ENCODE results near the gene ZNF746. TPM values are rescaled to one million over a fixed set of nuclear protein-coding genes. Genes with fewer than 3 reads are reported as not detected.

ZNF746 gene
- total and polyA plus RNA-seq, 10 of the 15 experiments (the other 5 are each of a cell fraction or from before 2014, with no cell fraction given): 1.2 to 19.0 (median 6.3) TPM

- TF ChIP-seq, protein P1, sequence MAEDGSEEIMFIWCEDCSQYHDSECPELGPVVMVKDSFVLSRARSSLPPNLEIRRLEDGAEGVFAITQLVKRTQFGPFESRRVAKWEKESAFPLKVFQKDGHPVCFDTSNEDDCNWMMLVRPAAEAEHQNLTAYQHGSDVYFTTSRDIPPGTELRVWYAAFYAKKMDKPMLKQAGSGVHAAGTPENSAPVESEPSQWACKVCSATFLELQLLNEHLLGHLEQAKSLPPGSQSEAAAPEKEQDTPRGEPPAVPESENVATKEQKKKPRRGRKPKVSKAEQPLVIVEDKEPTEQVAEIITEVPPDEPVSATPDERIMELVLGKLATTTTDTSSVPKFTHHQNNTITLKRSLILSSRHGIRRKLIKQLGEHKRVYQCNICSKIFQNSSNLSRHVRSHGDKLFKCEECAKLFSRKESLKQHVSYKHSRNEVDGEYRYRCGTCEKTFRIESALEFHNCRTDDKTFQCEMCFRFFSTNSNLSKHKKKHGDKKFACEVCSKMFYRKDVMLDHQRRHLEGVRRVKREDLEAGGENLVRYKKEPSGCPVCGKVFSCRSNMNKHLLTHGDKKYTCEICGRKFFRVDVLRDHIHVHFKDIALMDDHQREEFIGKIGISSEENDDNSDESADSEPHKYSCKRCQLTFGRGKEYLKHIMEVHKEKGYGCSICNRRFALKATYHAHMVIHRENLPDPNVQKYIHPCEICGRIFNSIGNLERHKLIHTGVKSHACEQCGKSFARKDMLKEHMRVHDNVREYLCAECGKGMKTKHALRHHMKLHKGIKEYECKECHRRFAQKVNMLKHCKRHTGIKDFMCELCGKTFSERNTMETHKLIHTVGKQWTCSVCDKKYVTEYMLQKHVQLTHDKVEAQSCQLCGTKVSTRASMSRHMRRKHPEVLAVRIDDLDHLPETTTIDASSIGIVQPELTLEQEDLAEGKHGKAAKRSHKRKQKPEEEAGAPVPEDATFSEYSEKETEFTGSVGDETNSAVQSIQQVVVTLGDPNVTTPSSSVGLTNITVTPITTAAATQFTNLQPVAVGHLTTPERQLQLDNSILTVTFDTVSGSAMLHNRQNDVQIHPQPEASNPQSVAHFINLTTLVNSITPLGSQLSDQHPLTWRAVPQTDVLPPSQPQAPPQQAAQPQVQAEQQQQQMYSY (CRISPR knock-in tag; IDR thresholded peaks at IDR 0.05): no peak
- TF ChIP-seq NFYA (IDR thresholded peaks at IDR 0.05; ENCODE audit: borderline replicate concordance, low read depth, low read length) (no peak), TAF1 (IDR thresholded peaks at IDR 0.05; ENCODE audit: borderline replicate concordance, low read depth, low read length) (no peak), CBFB (IDR thresholded peaks at IDR 0.05; ENCODE audit: low read depth) (no peak), TCF7 (IDR thresholded peaks at IDR 0.05; ENCODE audit: borderline replicate concordance) (no peak), ZNF384 (IDR thresholded peaks at IDR 0.05; ENCODE audit: borderline replicate concordance, low read depth, low read length) (no peak), RELB (IDR thresholded peaks at IDR 0.05; ENCODE audit: low read depth) (no peak)
Observed at GRCh38 chr7:149501651-149502050, 4.0 kb upstream of the ZNF746 start (continued).

GRCh38 chr7:149500910-149501309, 3.3 kb upstream of the ZNF746 start:
- CTCF ChIA-PET: interaction anchor here (0.8 to 1.5 kb wide), 3 partner anchors 98 to 290 kb away, joined by 3 to 5 read pairs (median 3); no protein-coding TSS in a partner anchor
- Histone ChIP-seq H3K36me3 (ENCODE audit: control insufficient read depth in 2 of 2, insufficient read depth in 2 of 2, low read length in 1 of 2) (no peaks in the 10 kb centered on the region), H4K20me1 (ENCODE audit: control insufficient read depth, insufficient read depth) (no peaks in the 10 kb centered on the region), H3K4me2 (ENCODE audit: control insufficient read depth, insufficient read depth) (no peak overlapping the region), H3K79me2 (ENCODE audit: control insufficient read depth, insufficient read depth, low read length) (peaks cover 13% of the 10 kb centered on the region), H3K9ac (ENCODE audit: control insufficient read depth, insufficient read depth, low read length) (no peak overlapping the region), H3K9me3 (replicated peaks; ENCODE audit: control insufficient read depth, insufficient read depth, low read length) (no peaks in the 10 kb centered on the region; the same call in 2 of the 3 replicates), H3K4me1 (ENCODE audit: control insufficient read depth, insufficient read depth, low read length) (peaks cover 5% of the 10 kb centered on the region; the same call in 1 of the 2 replicates), H2AFZ (ENCODE audit: control insufficient read depth, low read depth, low read length) (no peak overlapping the region), H3K27me3 (replicated peaks in 1 of 2; ENCODE audit: control insufficient read depth in 2 of 2, insufficient read depth in 2 of 2, low read length in 1 of 2) (no peaks in the 10 kb centered on the region), H3K4me3 (no peak overlapping the region), H3K27ac (ENCODE audit: control insufficient read depth, insufficient read depth) (no peak overlapping the region)
- DNase-seq (ENCODE audit: low read depth, low spot score) (no peak), ATAC-seq (no peak), FAIRE-seq (no peak)
- RAD21 ChIA-PET (ENCODE audit: unreplicated experiment): no interaction called here
- in situ Hi-C loops (cut with MboI): no loop called here
- POLR2A ChIA-PET: interaction anchor here (1.0 kb wide), 1 partner anchor 137 kb away, joined by 3 read pairs; no protein-coding TSS in a partner anchor
- WGBS (ENCODE audit: insufficient coverage, insufficient replicate concordance, low lambda C conversion rate, missing lambda C conversion rate): 33% methylated on average over 4 of the region's 4 CpGs
- BruUV-seq (replicated peaks): no TSS peak
- intact Hi-C loops (cut with micrococcal nuclease; ENCODE audit: unreplicated experiment): no loop called here
- SMC1A ChIA-PET (ENCODE audit: uncharacterized antibody, unreplicated experiment): interaction anchor here (0.7 to 2.8 kb wide), 4 partner anchors 9 to 241 kb away, joined by 3 to 10 read pairs (median 4); no protein-coding TSS in a partner anchor
- TF ChIP-seq JUNB (IDR thresholded peaks at IDR 0.05): no peak
- TF ChIP-seq CHD4 (IDR thresholded peaks at IDR 0.05): no peak
- TF ChIP-seq, protein P2, sequence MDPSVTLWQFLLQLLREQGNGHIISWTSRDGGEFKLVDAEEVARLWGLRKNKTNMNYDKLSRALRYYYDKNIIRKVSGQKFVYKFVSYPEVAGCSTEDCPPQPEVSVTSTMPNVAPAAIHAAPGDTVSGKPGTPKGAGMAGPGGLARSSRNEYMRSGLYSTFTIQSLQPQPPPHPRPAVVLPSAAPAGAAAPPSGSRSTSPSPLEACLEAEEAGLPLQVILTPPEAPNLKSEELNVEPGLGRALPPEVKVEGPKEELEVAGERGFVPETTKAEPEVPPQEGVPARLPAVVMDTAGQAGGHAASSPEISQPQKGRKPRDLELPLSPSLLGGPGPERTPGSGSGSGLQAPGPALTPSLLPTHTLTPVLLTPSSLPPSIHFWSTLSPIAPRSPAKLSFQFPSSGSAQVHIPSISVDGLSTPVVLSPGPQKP (IDR thresholded peaks at IDR 0.05; ENCODE audit: low read depth, low read length): no peak
- no peak for TF ChIP-seq STAT3 (IDR thresholded peaks at IDR 0.05; ENCODE audit: low read depth, low read length)
- no peak for TF ChIP-seq NBN (IDR thresholded peaks at IDR 0.05)
- TF ChIP-seq HCFC1 (IDR thresholded peaks at IDR 0.05; ENCODE audit: low read length): no peak
- TF ChIP-seq, protein P3, sequence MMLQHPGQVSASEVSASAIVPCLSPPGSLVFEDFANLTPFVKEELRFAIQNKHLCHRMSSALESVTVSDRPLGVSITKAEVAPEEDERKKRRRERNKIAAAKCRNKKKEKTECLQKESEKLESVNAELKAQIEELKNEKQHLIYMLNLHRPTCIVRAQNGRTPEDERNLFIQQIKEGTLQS (IDR thresholded peaks at IDR 0.05; ENCODE audit: borderline replicate concordance, extremely low read depth, low read depth, low read length): no peak
- TF ChIP-seq, protein P4, sequence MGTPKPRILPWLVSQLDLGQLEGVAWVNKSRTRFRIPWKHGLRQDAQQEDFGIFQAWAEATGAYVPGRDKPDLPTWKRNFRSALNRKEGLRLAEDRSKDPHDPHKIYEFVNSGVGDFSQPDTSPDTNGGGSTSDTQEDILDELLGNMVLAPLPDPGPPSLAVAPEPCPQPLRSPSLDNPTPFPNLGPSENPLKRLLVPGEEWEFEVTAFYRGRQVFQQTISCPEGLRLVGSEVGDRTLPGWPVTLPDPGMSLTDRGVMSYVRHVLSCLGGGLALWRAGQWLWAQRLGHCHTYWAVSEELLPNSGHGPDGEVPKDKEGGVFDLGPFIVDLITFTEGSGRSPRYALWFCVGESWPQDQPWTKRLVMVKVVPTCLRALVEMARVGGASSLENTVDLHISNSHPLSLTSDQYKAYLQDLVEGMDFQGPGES (IDR thresholded peaks at IDR 0.05): no peak
- no peak for TF ChIP-seq RFX5 (IDR thresholded peaks at IDR 0.05; ENCODE audit: low read depth, low read length)
- no peak for TF ChIP-seq ZNF207 (IDR thresholded peaks at IDR 0.05; ENCODE audit: borderline replicate concordance)
